Activated CD4-positive, CD25-positive, alpha-beta regulatory T cell treated with anti-CD3 and anti-CD28 coated beads, Interleukin-2, amount 50 U/mL, for 16 hours (primary cell): ENCODE data around the gene RRP15.

ENCODE experiments used
- DNase-seq: peaks from one replicate; pipeline ENCODE4 v3.0.0-alpha.2; 2020; ENCODE audit warnings: low read depth, low spot score

RRP15 gene, protein sequence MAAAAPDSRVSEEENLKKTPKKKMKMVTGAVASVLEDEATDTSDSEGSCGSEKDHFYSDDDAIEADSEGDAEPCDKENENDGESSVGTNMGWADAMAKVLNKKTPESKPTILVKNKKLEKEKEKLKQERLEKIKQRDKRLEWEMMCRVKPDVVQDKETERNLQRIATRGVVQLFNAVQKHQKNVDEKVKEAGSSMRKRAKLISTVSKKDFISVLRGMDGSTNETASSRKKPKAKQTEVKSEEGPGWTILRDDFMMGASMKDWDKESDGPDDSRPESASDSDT

DNA sequence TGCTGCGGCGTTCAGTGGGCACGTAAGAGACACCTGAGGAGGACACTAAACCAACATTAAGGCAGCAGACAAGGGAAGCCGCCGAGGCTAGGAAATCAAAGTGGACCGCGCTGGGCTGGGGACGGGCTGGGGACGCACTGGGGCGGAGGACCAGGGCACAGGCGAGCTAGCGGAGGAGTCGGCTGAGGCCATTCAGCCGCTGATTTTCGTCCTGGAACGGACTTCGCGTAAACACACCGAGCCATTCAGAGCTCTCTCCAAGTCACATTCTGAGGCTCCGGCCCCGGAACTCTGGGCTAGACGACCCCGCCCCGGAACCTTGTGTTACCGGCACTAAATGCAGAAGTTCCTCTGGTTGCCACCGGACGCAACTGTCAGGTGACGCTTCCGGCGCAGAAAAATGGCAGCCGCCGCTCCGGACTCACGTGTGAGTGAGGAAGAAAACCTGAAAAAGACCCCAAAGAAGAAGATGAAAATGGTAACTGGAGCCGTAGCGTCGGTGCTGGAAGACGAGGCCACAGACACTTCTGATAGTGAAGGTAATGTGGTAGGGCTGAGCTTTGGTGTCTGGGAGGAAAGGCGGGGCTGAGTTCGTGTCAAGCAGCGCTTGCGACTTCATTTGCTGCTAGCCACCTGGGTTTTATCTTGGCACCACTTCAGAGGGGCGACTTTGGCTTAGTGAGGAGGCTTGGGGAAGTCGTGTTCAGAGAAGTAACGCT, at the start of gene RRP15:
RRP15 (plus strand) TSS at position 377 of the 719 bp plus-strand sequence; CDS start at position 401, 24 bp downstream.
- peak; percentile 74 for DNase-seq

DNA sequence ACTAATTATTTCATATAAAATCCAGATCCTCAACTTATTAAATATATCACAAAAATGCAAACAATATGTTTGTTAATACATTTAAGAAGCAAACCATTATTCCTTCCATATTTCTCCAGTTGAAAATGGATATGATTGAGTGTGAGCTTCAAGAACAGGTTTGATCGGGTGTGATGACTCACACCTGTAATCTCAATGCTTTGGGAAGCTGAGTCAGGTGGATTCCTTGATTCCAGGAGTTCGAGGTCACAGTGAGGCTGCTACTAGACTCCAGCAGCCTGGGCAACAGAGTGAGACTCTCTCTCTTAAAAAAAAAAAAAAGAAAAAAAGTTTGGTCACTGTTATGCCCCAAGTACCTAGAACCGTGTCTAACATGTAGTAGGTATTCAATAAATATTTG, 42.9 kb upstream of the RRP15 start:
- no peak for DNase-seq

DNA sequence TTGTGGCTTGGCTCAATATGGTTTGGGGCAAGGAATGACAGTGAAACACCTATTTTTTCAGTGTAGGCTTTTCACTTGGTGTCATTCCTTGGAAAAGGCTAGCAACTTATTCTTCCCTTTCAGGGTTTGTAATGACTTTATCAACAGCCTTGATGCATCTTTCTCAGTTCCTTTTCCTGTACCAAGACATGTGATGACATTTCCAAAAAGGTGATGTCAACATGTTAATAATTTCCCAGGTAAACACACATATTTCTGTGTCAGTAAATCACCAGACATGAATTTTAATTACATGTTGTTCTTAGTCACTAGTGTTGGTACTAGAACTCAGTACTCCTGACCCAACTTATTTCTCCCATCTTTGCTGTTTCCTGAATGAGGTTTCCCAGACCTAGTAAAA, 37.8 kb upstream of the RRP15 start:
- no peak for DNase-seq

DNA sequence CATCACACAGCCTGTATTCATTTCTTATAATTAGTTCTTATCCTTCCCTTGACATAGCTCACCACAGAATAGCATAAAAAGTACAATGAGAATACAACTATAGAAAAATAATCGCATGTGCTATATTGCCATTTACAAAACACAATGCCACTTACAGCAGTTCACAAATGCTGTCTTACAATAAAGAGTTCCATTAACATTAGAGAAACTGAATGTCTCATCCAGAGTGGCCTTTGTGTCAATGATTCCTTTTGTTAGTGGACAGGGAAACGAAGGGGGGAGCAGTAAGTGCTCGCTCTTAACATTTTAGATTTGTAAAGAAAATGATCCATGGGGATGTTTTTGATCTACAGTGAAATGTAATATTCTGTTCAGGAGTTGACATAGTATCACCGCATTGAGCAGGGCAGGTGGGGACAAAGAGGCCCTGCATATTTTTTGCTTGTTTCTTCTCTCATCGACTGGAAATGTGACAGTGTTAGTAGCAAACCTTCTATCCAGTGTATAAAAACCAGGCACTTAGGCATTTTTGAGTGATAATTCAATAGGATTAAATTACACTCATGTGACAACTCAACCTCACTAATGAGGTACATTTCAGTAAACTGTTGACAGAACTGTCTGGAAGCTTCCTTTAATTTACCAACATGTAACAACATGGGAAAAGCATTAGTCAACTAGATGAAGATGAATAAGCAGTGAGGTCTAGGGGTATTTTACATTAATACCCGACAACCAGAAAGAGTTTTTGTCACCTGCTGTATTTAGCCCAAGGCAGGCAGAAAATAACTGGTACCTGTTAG, 35.6 kb upstream of the RRP15 start:
- no peak for DNase-seq

DNA sequence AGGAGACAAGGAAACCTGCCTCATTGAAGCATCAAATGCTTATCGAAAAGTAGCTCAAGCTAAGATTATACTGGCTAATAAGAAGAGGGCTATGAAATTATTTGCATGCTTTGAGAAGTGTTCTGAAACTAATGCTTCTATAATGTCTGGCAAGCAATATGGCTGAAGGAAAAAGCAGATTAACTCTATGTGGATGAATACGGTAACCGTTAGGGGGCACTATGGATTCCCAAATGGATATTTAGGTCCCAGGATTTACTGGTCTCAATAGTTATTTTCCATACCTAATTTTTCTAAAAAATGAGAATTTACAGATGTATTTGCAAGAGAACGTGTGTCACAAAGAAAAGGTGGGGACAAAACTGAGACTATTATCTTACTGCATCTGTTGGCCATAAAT, 34.6 kb upstream of the RRP15 start:
- no peak for DNase-seq

DNA sequence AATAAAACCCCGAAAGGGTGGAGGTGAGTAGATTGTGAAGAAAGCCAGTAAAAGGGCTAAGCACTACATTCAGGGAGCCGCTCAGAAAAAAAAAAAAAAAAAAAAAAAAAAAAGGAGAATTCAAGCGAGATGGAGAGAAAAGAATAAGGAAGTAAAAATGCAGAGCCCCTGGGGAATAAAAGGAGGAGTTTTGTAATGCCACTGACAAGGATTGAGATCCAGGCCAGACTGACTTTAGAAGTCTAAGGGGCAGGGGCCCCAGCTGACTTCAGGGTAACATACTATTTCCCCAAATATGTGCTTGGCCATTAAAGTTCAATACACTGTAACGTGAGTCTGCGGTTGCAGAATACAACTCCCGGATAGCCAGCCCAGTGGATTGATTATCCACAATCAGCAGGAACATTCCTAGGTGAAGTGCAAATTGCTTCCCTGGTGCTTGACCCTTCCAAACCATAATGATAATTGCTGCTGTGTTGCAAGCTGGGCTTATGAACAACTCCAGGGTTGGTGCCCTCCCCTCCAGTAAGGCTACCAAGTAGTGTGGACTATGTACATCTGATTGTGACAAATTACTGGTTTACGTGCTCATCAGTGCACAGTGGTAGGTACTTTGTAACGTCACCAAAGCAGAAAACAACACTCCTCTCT, 30.7 kb upstream of the RRP15 start:
- no peak for DNase-seq

DNA sequence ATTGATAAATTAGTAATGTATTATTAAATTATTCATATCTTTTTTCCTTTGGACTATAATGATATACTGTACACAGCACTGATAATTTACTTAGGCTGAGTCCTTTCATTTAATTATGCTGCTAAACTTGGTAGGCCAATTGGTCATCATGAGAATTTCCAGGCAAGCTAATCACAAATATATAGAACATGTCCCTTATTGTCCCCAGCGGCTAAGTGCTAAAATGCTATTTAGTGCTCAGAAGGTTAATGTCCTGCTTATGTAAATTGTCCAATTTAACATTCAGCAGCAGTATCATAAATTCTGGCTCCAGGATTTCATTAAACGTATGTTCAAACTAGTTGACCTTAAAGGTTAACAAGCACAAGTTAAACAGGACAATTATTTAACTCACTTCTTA, 30.0 kb upstream of the RRP15 start:
- no peak for DNase-seq

DNA sequence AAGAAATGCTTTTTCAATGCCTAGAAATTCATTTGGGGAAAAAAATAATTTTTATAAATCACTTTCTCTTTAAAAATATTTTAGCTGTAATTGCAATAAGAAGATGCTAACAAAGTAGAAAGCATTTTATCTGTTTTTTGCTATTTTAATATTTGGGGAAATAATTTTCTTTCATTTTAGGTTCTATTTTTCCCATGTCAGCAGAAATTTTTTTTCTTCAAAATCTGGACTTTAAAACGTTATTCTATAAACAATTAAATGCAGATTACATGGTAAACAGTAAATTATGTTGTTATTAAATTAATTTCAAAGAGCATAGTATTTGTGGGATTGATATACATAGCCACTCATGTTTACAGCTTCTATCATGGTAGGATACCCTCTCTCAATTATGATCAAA, 27.7 kb upstream of the RRP15 start:
- DNase-seq: no peak

DNA sequence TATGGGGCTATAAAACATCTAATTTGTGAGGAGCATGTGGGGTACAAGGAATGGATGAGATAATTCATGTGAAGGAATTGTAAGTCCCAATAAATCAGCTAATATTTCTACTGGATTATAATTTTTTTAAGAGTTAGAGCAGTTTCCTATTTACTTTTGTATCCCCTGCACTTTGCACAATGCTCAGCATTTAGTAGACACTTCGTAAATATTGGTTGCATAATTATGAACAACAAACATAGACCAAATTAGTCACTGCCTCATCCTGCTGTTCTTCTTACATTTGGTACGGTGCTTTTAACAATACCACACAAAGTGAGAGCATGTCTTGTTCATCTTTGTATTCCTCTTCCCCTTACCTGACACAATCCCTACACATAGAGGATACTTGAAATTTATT, 27.1 kb upstream of the RRP15 start:
- no peak for DNase-seq

DNA sequence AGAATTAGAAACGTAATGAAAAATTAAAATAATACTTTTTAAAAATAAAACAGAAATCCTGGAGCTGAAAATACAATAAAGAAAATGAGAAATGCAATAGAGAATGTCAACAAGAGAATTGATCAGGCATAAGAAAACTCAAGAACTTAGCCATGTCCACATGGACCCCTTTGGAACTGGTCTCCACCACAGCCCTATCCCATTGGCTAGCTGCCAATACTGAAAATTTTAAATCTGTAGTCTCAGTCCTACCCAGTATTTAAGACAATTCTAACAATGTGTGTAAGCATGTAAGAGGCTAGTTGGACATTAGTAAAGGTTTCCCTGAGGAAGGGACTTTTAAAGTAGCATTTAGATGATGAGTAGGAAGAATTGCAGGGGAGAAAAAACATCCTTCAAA, 25.8 kb upstream of the RRP15 start:
- DNase-seq: no peak

DNA sequence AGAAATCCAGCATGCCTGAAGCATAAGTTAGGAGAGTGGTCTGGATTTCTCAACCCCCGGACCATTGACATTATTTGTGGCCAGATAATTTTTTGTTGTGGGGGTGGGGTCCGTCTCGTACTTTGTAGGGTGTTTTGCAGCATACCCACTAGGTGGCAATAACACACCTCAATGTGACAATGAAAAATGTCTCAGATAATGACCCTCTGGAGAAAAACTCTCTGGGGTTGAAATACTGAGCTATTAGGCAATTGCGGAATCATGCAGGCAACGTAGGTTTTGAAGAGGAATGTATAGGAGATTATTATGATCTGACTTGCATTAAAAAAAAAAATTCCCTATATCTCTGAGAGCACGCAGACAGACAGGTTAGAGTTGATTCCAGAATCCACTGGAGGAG, 25.3 kb upstream of the RRP15 start:
- DNase-seq: no peak

DNA sequence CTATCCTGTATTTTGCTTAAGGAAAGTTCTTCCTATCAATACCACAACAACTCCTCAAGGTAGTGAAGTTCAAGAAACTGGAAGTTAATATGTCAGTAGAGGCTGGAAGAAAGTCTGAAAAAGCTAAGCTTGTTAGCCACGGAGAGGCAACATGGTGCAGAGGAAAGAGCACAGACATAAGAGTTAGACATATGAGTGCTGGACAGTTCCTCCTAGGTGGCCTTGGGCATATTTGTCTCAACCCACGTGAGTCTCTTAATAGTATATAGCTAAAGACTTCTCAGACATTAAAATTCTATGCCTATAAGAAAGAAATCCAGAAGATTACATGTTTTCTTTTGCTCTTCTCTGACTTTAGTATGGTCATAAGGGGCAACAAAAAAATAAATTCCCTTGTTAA, 22.8 kb upstream of the RRP15 start:
- no peak for DNase-seq

DNA sequence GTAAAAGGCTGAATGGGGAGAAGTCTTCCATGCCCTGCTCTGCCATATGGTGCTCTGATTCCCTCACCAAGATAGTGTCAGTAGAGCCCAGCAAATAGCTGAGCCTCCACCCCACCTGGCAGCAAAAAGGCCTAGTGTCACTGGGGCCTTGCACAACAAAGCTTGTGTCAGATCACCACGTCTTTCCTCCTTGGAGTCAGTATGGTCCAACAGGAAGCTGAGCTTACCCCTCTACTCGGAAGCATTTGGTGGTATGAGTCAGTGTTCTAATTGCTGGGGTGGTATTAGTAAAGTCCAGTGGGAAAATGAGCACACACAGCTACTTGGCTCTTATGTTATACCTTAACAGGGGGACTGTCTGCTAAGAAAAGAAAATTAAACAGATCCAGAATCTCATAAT, 18.7 kb upstream of the RRP15 start:
- DNase-seq: no peak

DNA sequence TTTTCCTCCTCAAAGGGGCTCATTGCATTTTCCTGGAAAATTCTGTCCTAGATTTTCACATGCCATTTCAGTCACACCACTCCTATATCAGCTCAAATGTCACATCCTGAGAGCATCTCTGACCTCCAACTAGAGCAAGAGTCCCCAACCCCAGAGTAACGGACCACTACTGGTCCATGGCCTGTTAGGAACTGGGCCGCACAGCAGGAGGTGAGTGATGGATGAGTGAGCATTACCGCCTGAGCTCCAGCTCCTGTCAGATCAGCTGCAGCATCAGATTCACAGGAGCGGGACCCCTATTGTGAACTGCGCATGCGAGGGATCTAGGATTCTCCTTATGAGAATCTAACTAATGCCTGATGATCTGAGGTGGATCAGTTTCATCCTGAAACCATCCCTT, 12.7 kb upstream of the RRP15 start:
- DNase-seq: no peak

DNA sequence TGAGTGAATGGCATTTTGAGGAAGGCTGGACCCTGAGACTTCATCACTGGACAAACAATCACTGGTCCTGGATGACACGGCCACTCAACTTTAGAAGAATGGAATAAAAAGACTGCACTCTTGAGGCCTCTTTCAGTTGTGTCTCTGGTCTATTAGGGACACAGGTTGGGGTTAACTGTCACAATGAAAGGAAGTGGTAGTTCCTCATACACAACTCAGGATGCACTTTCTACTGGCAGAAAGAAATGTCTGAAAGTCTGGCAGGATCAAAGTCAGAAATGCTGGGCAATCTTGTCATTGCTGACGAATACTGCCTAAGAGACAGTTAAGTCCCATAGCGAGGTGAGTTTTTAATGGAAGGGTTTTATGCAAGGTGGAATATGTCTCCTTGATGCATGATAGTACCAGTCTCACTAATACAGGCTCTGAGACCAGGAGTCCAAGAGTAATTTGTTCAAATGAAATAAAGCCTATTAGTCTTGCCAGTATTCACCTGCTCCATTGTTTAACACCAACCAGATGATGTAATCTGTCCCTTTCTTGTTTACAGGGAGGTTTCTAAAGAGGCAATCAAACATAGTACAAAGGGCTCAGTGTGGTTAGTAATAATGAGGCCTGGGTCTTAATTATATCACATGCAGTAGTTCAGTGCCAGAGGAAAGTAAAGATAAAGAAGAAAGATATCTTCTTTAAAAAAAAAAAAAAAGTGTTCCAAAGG, 11.2 kb upstream of the RRP15 start:
- no peak for DNase-seq

DNA sequence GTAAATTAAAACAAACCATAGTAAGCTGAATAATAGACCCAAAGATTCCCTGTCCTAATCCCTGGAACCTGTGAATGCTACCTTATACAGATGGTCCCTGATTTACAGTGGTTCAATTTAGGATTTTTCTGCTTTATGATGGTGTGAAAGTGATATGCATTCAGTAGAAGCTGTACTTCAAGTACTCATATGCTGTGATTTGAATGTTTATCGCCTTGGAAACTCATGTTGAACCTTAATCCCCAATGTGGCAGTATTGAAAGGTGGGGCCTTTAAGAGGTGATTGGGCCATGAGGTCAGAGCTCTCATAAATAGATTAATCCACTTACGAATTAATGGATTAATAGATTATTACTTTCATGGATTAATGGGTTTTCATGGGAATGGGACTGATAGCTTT, 10.6 kb upstream of the RRP15 start:
- no peak for DNase-seq

DNA sequence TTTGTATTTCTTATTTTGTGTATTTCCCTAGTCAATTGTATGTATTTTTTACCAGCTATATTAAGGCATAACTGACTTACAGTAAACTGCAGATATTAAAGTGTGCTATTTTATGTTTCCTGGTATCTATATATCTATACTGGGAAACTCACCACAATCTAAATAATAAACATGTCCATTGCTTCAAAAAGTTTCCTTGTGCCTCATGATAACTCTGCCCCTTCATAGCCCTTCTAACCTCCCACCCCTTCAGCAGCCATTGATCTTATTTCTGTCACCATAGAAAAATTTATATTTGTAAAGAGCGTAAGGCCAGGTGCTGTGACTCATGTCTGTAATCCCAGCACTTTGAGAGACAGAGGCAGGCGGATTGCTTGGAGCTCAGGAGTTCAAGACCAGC, 9.3 kb upstream of the RRP15 start:
- no peak for DNase-seq

DNA sequence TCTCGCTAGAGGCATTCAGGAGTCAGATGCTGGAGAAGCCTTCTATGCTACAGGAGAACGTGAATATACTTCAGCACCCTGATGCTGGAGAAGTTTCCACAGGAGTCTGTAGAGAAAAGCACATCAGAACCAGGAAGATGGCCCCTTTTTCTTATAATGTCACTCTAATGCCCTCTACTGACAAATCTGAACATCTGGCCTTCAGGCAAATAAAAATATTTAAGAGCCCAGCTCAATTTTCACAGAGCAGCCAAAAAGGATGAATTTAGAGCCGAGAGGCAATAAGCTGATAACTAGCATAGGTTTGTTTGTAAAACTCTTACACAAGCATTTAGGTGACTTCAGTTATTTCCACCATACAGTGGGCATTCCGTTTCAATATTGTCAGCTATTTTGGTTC, 3.8 kb upstream of the RRP15 start:
- DNase-seq: no peak

DNA sequence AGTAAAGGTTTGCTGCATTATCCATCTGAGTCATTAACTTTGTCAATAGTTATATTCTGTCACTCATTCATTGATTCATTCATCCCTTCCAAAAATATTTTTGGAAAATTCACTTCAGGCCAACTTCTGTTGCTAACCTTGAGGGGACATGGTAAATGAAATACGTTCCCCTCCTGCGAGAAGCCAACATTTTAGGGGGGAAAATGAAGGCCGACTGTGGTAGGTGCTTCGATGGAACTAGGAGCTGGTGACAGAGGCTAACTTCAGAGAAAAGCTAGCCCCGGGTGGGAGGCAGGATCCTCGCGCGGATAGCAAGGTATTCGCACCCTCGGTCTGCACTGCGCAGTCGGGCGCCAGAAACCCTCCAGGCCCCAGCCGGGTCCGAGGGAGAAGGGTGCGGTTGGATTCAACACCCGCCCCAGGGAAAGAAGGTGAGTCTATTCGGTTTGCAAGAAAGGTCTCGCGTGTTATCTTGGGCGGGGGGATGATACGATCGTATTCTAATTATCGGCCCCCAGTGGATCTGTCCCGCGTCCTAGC, 646 bp upstream of the RRP15 start:
- DNase-seq: no peak

DNA sequence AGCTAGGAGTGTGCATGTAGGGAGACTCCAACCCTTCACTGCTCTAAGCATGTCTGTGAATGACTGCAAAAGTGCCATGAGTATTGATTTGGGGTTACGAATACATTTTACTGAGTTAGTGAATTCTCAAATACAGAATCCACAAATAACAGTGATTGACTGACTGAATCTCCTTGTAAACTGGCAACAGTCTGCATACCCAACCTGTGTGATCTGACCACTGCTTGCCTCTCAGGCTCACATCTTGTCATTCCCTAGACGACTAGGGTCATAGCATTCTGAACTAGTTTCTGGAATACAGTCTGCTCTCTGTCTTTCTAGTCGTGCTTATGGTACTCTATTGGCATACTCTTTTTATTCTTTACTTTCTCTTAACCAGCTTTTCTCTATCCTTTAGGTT, 7.4 kb downstream of the RRP15 start:
- DNase-seq: no peak

DNA sequence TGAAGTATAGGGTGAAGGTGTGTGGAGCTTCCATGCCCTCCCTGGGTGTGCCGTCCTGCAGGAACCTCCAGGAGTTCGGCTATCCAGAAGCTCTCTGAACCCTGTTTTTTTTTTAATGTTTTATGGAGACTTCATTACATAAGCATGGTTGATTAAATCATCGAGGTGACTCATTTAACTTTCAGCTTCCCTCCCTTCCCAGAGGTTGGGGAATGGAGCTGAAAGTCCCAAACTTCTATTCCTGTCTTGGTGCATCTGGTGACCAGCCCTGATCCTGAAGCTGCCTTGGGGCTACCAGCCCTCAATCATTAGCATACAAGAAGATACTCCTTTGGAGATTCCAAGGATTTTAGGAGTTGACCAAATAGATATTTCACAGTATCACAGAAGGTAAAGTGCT, 9.5 kb downstream of the RRP15 start:
- DNase-seq: no peak
